T-helper 2 cell treated with Interferon-gamma antibody and Interleukin-4, amounts not matched to agents 5 μg/mL and 100 μg/mL, for 36 hours (primary cell): ENCODE measurements around the gene RAB35.

Experiments
- DNase-seq: peaks from one replicate; pipeline ENCODE4 v3.0.0; 2021; ENCODE audit warnings: low spot score
- H3K27ac Mint-ChIP-seq: one replicate; pipeline ENCODE4 v1.8.0; 2021; ENCODE audit warnings: mild to moderate bottlenecking, mixed read lengths
- H3K27me3 Mint-ChIP-seq: one replicate; pipeline ENCODE4 v1.8.0; 2021; ENCODE audit warnings: low read depth, mixed read lengths
- H3K36me3 Mint-ChIP-seq: one replicate; pipeline ENCODE4 v1.8.0; 2021; ENCODE audit warnings: low read depth, mixed read lengths
- H3K4me1 Mint-ChIP-seq: one replicate; pipeline ENCODE4 v1.8.0; 2021; ENCODE audit warnings: low read depth, mixed read lengths
- H3K4me3 Mint-ChIP-seq: one replicate; pipeline ENCODE4 v1.8.0; 2022; ENCODE audit warnings: mild to moderate bottlenecking, moderate library complexity, mixed read lengths
- H3K9me3 Mint-ChIP-seq: one replicate; pipeline ENCODE4 v1.8.0; 2021; ENCODE audit warnings: mixed read lengths

The RAB35 gene

GRCh38 chr12:120125029-120125428, 8.5 kb upstream of the RAB35 start:
- peaks cover 30% of the 10 kb centered on the region for H3K4me1 Mint-ChIP-seq
- no peak overlapping the region for H3K4me3 Mint-ChIP-seq
- H3K27ac Mint-ChIP-seq: no peak overlapping the region
- H3K9me3 Mint-ChIP-seq: no peaks in the 10 kb centered on the region
- DNase-seq: no peak
- no peaks in the 10 kb centered on the region for H3K27me3 Mint-ChIP-seq
- peaks cover 30% of the 10 kb centered on the region for H3K36me3 Mint-ChIP-seq

GRCh38 chr12:120121766-120122293, 5.3 kb upstream of the RAB35 start:
- Mint-ChIP-seq H3K4me3 (peak overlapping the region; percentile 47), H3K27ac (peak overlapping the region; percentile 83), H3K36me3 (peaks cover 17% of the 10 kb centered on the region), H3K4me1 (peaks cover 52% of the 10 kb centered on the region), H3K9me3 (no peaks in the 10 kb centered on the region), H3K27me3 (no peaks in the 10 kb centered on the region)
- DNase-seq: peak; percentile 24

- H3K4me3 Mint-ChIP-seq: peak overlapping the region; percentile 47
- H3K27me3 Mint-ChIP-seq: no peaks in the 10 kb centered on the region
- H3K36me3 Mint-ChIP-seq: peaks cover 13% of the 10 kb centered on the region
- no peaks in the 10 kb centered on the region for H3K9me3 Mint-ChIP-seq
- peaks cover 50% of the 10 kb centered on the region for H3K4me1 Mint-ChIP-seq
- H3K27ac Mint-ChIP-seq: peak overlapping the region; percentile 83
- DNase-seq: no peak
These were observed 4.8 kb upstream of the RAB35 start for GRCh38 chr12:120121343-120121742.

- Mint-ChIP-seq H3K4me1 (peaks cover 65% of the 10 kb centered on the region), H3K4me3 (peak overlapping the region; percentile 57), H3K27ac (peak overlapping the region; percentile 84), H3K36me3 (peaks cover 27% of the 10 kb centered on the region), H3K27me3 (no peaks in the 10 kb centered on the region), H3K9me3 (no peaks in the 10 kb centered on the region)
- peak; percentile 61 for DNase-seq
These were observed 2.9 kb upstream of the RAB35 start for GRCh38 chr12:120119271-120119973.

- H3K36me3 Mint-ChIP-seq: peaks cover 30% of the 10 kb centered on the region
- H3K4me3 Mint-ChIP-seq: peak overlapping the region; percentile 95
- no peaks in the 10 kb centered on the region for H3K9me3 Mint-ChIP-seq
- no peaks in the 10 kb centered on the region for H3K27me3 Mint-ChIP-seq
- DNase-seq: no peak
- peak overlapping the region; percentile 90 for H3K27ac Mint-ChIP-seq
- peaks cover 59% of the 10 kb centered on the region for H3K4me1 Mint-ChIP-seq
These were observed 1.9 kb upstream of the RAB35 start for GRCh38 chr12:120118321-120119061.

- Mint-ChIP-seq H3K4me3 (peak overlapping the region; percentile 95), H3K36me3 (peaks cover 33% of the 10 kb centered on the region), H3K9me3 (no peaks in the 10 kb centered on the region), H3K27ac (peak overlapping the region; percentile 90), H3K4me1 (peaks cover 57% of the 10 kb centered on the region), H3K27me3 (no peaks in the 10 kb centered on the region)
- no peak for DNase-seq
These were observed 1.4 kb upstream of the RAB35 start for GRCh38 chr12:120117961-120118320.

- Mint-ChIP-seq H3K4me1 (peaks cover 60% of the 10 kb centered on the region), H3K27ac (peak overlapping the region; percentile 90), H3K4me3 (peak overlapping the region; percentile 95), H3K36me3 (peaks cover 37% of the 10 kb centered on the region), H3K9me3 (no peaks in the 10 kb centered on the region), H3K27me3 (no peaks in the 10 kb centered on the region)
- peak; percentile 97 for DNase-seq
These were observed 469 bp upstream of the RAB35 start for GRCh38 chr12:120116792-120117651.

- Mint-ChIP-seq H3K4me1 (peaks cover 55% of the 10 kb centered on the region), H3K4me3 (peak overlapping the region; percentile 96), H3K36me3 (peaks cover 40% of the 10 kb centered on the region), H3K9me3 (no peaks in the 10 kb centered on the region), H3K27ac (peak overlapping the region; percentile 89), H3K27me3 (no peaks in the 10 kb centered on the region)
- peak; percentile 44 for DNase-seq
These were observed 687 bp downstream of the RAB35 start for GRCh38 chr12:120115692-120116440.

GRCh38 chr12:120115066-120115465, 1.5 kb downstream of the RAB35 start:
- Mint-ChIP-seq H3K36me3 (peaks cover 41% of the 10 kb centered on the region), H3K27ac (peak overlapping the region; percentile 89), H3K27me3 (no peaks in the 10 kb centered on the region), H3K4me3 (peak overlapping the region; percentile 96), H3K4me1 (peaks cover 56% of the 10 kb centered on the region), H3K9me3 (no peaks in the 10 kb centered on the region)
- DNase-seq: no peak

- DNase-seq: peak; percentile 44
- H3K27me3 Mint-ChIP-seq: no peaks in the 10 kb centered on the region
- peak overlapping the region; percentile 85 for H3K27ac Mint-ChIP-seq
- no peaks in the 10 kb centered on the region for H3K9me3 Mint-ChIP-seq
- peaks cover 46% of the 10 kb centered on the region for H3K4me1 Mint-ChIP-seq
- H3K4me3 Mint-ChIP-seq: peak overlapping the region; percentile 57
- peaks cover 47% of the 10 kb centered on the region for H3K36me3 Mint-ChIP-seq
These were observed 5.7 kb downstream of the RAB35 start for GRCh38 chr12:120110550-120111501.

- H3K9me3 Mint-ChIP-seq: no peaks in the 10 kb centered on the region
- no peak for DNase-seq
- peaks cover 36% of the 10 kb centered on the region for H3K4me1 Mint-ChIP-seq
- no peaks in the 10 kb centered on the region for H3K27me3 Mint-ChIP-seq
- peak overlapping the region; percentile 45 for H3K4me3 Mint-ChIP-seq
- peaks cover 46% of the 10 kb centered on the region for H3K36me3 Mint-ChIP-seq
- no peak overlapping the region for H3K27ac Mint-ChIP-seq
These were observed 6.8 kb downstream of the RAB35 start for GRCh38 chr12:120109570-120110267.

GRCh38 chr12:120106151-120106550, 10.4 kb downstream of the RAB35 start:
- DNase-seq: no peak
- H3K27ac Mint-ChIP-seq: peak overlapping the region; percentile 70
- no peaks in the 10 kb centered on the region for H3K27me3 Mint-ChIP-seq
- peaks cover 49% of the 10 kb centered on the region for H3K36me3 Mint-ChIP-seq
- peaks cover 26% of the 10 kb centered on the region for H3K4me1 Mint-ChIP-seq
- no peak overlapping the region for H3K4me3 Mint-ChIP-seq
- H3K9me3 Mint-ChIP-seq: no peaks in the 10 kb centered on the region
